H9 (cell line): ENCODE measurements around the gene ALDH1L1. TPM values are rescaled to one million over a fixed set of nuclear protein-coding genes. Genes with fewer than 3 reads are reported as not detected.

Source experiments
- DNase-seq: peaks from one replicate; pipeline ENCODE4 v3.0.0-alpha.2; 2017
- H2AFZ ChIP-seq: one replicate; pipeline ENCODE4 v1.6.1; 2013; ENCODE audit warnings: mild to moderate bottlenecking, low read length, control low read depth, moderate library complexity
- H2AK5ac ChIP-seq: 2 replicates; pipeline ENCODE4 v1.6.1; 2013; ENCODE audit warnings: low read length, control low read depth, mixed read lengths; ENCODE audit not compliant: insufficient read length
- H2BK120ac ChIP-seq: one replicate; pipeline ENCODE4 v1.6.1; 2013; ENCODE audit warnings: low read depth, mild to moderate bottlenecking, low read length, control low read depth, inconsistent platforms; ENCODE audit not compliant: poor library complexity, severe bottlenecking
- H2BK12ac ChIP-seq: 2 replicates; pipeline ENCODE4 v1.6.1; 2013; ENCODE audit warnings: low read length, control low read depth, mixed read lengths, low read depth; ENCODE audit not compliant: insufficient read length
- H2BK15ac ChIP-seq: 2 replicates; pipeline ENCODE4 v1.6.1; 2013; ENCODE audit warnings: low read depth, low read length, control low read depth
- H2BK20ac ChIP-seq: one replicate; pipeline ENCODE4 v1.6.1; 2013; ENCODE audit warnings: low read depth, mild to moderate bottlenecking, low read length, control low read depth, inconsistent platforms; ENCODE audit not compliant: poor library complexity, severe bottlenecking
- H2BK5ac ChIP-seq: 2 replicates; pipeline ENCODE4 v1.6.1; 2013; ENCODE audit warnings: low read length, control low read depth, mixed read lengths; ENCODE audit not compliant: insufficient read length
- H3K14ac ChIP-seq: 2 replicates; pipeline ENCODE4 v1.6.1; 2013; ENCODE audit warnings: low read length, control low read depth; ENCODE audit not compliant: insufficient read depth
- H3K18ac ChIP-seq: 2 replicates; pipeline ENCODE4 v1.6.1; 2013; ENCODE audit warnings: low read depth, mild to moderate bottlenecking, mixed read lengths, low read length, control low read depth; ENCODE audit not compliant: insufficient read length
- H3K23ac ChIP-seq: 2 replicates; pipeline ENCODE4 v1.6.1; 2013; ENCODE audit warnings: low read length, control low read depth, mixed read lengths, low read depth; ENCODE audit not compliant: insufficient read length
- H3K23me2 ChIP-seq: 2 replicates; pipeline ENCODE4 v1.6.1; 2013; ENCODE audit warnings: low read depth, mild to moderate bottlenecking, mixed read lengths, low read length, control low read depth; ENCODE audit not compliant: insufficient read length, poor library complexity, severe bottlenecking
- H3K27ac ChIP-seq: 2 replicates; pipeline ENCODE4 v1.5.1; 2013; ENCODE audit warnings: low read length, control low read depth, mixed read lengths, low read depth; ENCODE audit not compliant: insufficient read length
- H3K27me3 ChIP-seq: 2 replicates; pipeline ENCODE4 v1.6.1; 2013; ENCODE audit warnings: low read length, control low read depth, inconsistent platforms; ENCODE audit not compliant: insufficient read depth
- H3K4ac ChIP-seq: 2 replicates; pipeline ENCODE4 v1.6.1; 2013; ENCODE audit warnings: low read depth, mild to moderate bottlenecking, control low read depth, inconsistent platforms, low read length, moderate library complexity
- H3K4me1 ChIP-seq: 2 replicates; pipeline ENCODE4 v1.6.1; 2013; ENCODE audit warnings: low read length, control low read depth, inconsistent platforms; ENCODE audit not compliant: insufficient read depth
- H3K4me2 ChIP-seq: 2 replicates; pipeline ENCODE4 v1.6.1; 2013; ENCODE audit warnings: low read length, control low read depth, mixed read lengths; ENCODE audit not compliant: insufficient read length, insufficient read depth
- H3K56ac ChIP-seq: 2 replicates; pipeline ENCODE4 v1.6.1; 2013; ENCODE audit warnings: low read depth, mild to moderate bottlenecking, mixed read lengths, low read length, control low read depth; ENCODE audit not compliant: insufficient read length
- H3K79me1 ChIP-seq: 2 replicates; pipeline ENCODE4 v1.6.1; 2013; ENCODE audit warnings: low read depth, mild to moderate bottlenecking, moderate library complexity, low read length, control low read depth, inconsistent platforms; ENCODE audit not compliant: insufficient read depth, poor library complexity, severe bottlenecking
- H3K79me2 ChIP-seq: 2 replicates; pipeline ENCODE4 v1.6.1; 2013; ENCODE audit warnings: low read length, control low read depth, inconsistent platforms; ENCODE audit not compliant: insufficient read depth
- H3K9ac ChIP-seq: 2 replicates; pipeline ENCODE4 v1.6.1; 2013; ENCODE audit warnings: low read length, control low read depth, mixed read lengths; ENCODE audit not compliant: insufficient read length; ENCODE audit errors: extremely low read depth
- H3K9me3 ChIP-seq: one replicate; pipeline ENCODE4 v1.6.1; 2013; ENCODE audit warnings: low read depth, low read length, inconsistent platforms; ENCODE audit not compliant: control insufficient read depth
- H3T11ph ChIP-seq: one replicate; pipeline ENCODE4 v1.6.1; 2013; ENCODE audit warnings: mild to moderate bottlenecking, low read length, control low read depth, inconsistent platforms
- H4K20me1 ChIP-seq: one replicate; pipeline ENCODE4 v1.6.1; 2013; ENCODE audit not compliant: control insufficient read depth, insufficient read length, insufficient read depth
- H4K5ac ChIP-seq: 2 replicates; pipeline ENCODE4 v1.6.1; 2013; ENCODE audit warnings: low read depth, mild to moderate bottlenecking, mixed read lengths, low read length, control low read depth; ENCODE audit not compliant: insufficient read length
- H4K8ac ChIP-seq: replicated peaks from 2 replicates; pipeline ENCODE4 v1.6.1; 2013; ENCODE audit warnings: low read length, control low read depth, mixed read lengths, low read depth; ENCODE audit not compliant: insufficient read length
- H4K91ac ChIP-seq: 2 replicates; pipeline ENCODE4 v1.6.1; 2013; ENCODE audit warnings: low read depth, mild to moderate bottlenecking, moderate library complexity, mixed read lengths, low read length, control low read depth; ENCODE audit not compliant: insufficient read length
- H3K27ac Mint-ChIP-seq, 3 experiments: 2 replicates in 2 of 3; 3 replicates in 1 of 3; pipeline ENCODE4 v1.8.0; 2020 to 2021; ENCODE audit warnings: mixed read lengths in 3 of 3, mild to moderate bottlenecking in 1 of 3, moderate library complexity in 1 of 3
- H3K27me3 Mint-ChIP-seq: 2 replicates; pipeline ENCODE4 v1.8.0; 2021; ENCODE audit warnings: low read depth, mild to moderate bottlenecking, moderate library complexity, mixed read lengths
- H3K36me3 Mint-ChIP-seq, 3 experiments: 2 replicates in 2 of 3; 3 replicates in 1 of 3; pipeline ENCODE4 v1.8.0; 2020 to 2021; ENCODE audit warnings: low read depth in 3 of 3, mixed read lengths in 3 of 3; ENCODE audit not compliant: insufficient read depth in 1 of 3
- H3K4me1 Mint-ChIP-seq, 2 experiments: 2 replicates each; pipeline ENCODE4 v1.8.0; 2020; ENCODE audit warnings: mixed read lengths in 2 of 2
- H3K4me3 Mint-ChIP-seq, 2 experiments: 2 replicates in 1 of 2; 3 replicates in 1 of 2; pipeline ENCODE4 v1.8.0; 2020 to 2021; ENCODE audit warnings: mild to moderate bottlenecking in 2 of 2, mixed read lengths in 2 of 2, moderate library complexity in 1 of 2
- H3K9me3 Mint-ChIP-seq, 2 experiments: 2 replicates in 1 of 2; 3 replicates in 1 of 2; pipeline ENCODE4 v1.8.0; 2020; ENCODE audit warnings: mild to moderate bottlenecking in 2 of 2, mixed read lengths in 2 of 2, moderate library complexity in 1 of 2
- CTCF ChIP-seq: fragments of 200-600 bp; sonication (generic); conservative IDR thresholded peaks from 3 replicates; pipeline ENCODE4 v1.8.0; 2021; ENCODE audit warnings: antibody characterized with exemption, mild to moderate bottlenecking
- WGBS: extraction: QIAGEN DNeasy Blood & Tissue Kit; methylation state at CpG from one replicate; pipeline ENCODE4 v1.1.7; 2013; ENCODE audit warnings: missing lambda C conversion rate, low lambda C conversion rate, mixed read lengths; ENCODE audit not compliant: insufficient read length; ENCODE audit errors: extremely low coverage; 5-methylcytosine and 5-hydroxymethylcytosine counted together
- total RNA-seq: library from RNA; stranded (reverse); gene quantifications from 2 replicates; pipeline ENCODE4 v1.2.1, GENCODE V29; 2021

The ALDH1L1 gene
- total RNA-seq, 1 experiment from 2014 or later, result 0.90 TPM

GRCh38 chr3:126112531-126113237, 67.7 kb downstream of the ALDH1L1 start:
- Histone ChIP-seq H3K56ac (no peak overlapping the region), H2BK5ac (no peak overlapping the region), H3K79me1 (no peaks in the 10 kb centered on the region), H2AK5ac (no peak overlapping the region), H3K27ac (no peak overlapping the region), H2AFZ (no peak overlapping the region), H3K9me3 (no peaks in the 10 kb centered on the region), H2BK20ac (no peak overlapping the region), H4K20me1 (no peaks in the 10 kb centered on the region), H2BK12ac (no peak overlapping the region), H3K4ac (no peak overlapping the region), H4K8ac (no peak overlapping the region), H2BK15ac (no peak overlapping the region), H4K5ac (no peak overlapping the region), H3K4me2 (no peak overlapping the region), H3K23ac (no peak overlapping the region), H3K18ac (no peak overlapping the region), H3K23me2 (no peaks in the 10 kb centered on the region), H2BK120ac (no peak overlapping the region), H4K91ac (no peak overlapping the region), H3T11ph (no peak overlapping the region), H3K9ac (no peak overlapping the region), H3K27me3 (no peaks in the 10 kb centered on the region), H3K14ac (no peak overlapping the region), H3K79me2 (no peaks in the 10 kb centered on the region), H3K4me1 (no peaks in the 10 kb centered on the region)
- H3K4me1 Mint-ChIP-seq, result no peaks in the 10 kb centered on the region
- no peaks in the 10 kb centered on the region for H3K36me3 Mint-ChIP-seq
- H3K9me3 Mint-ChIP-seq, result no peaks in the 10 kb centered on the region
- no peak for TF ChIP-seq CTCF
- no peak overlapping the region; a peak in 1 of 5 replicates for H3K4me3 Mint-ChIP-seq
- no CpG with 5 or more reads among the region's 13 CpGs for WGBS
- H3K27me3 Mint-ChIP-seq, result no peaks in the 10 kb centered on the region; the same call in none of the 2 replicates
- DNase-seq, result no peak
- no peak overlapping the region for H3K27ac Mint-ChIP-seq
